Measurements from ENCODE around the gene EEF1AKMT4. TPM values are rescaled to one million over a fixed set of nuclear protein-coding genes. Genes with fewer than 3 reads are reported as not detected.

The EEF1AKMT4 gene
- total and polyA plus RNA-seq, 2 of the 4 experiments (the other 2 are of a cell fraction) = 2.9 to 3.6 TPM

GRCh38 chr3:184229394-184230080 lies 19.9 kb upstream of the EEF1AKMT4 start, which contains the start of gene VWA5B2:
Gene VWA5B2 (plus strand): TSS chr3:184229585. CDS start chr3:184230529, 944 bp downstream.
- dilution Hi-C loops (cut with HindIII; ENCODE audit: low sequenced_read_pairs, unreplicated experiment) = no loop called here
- Histone ChIP-seq H4K5ac (ENCODE audit: low read depth, low read length) (no peak within 1 kb of the TSS), H2BK120ac (ENCODE audit: low read depth, low read length) (no peak within 1 kb of the TSS), H3K79me1 (ENCODE audit: low read depth in 1 of 2, low read length in 2 of 2) (no peaks in the 10 kb centered on the region), H2AK9ac (replicated peaks; ENCODE audit: low read depth, low read length, poor library complexity) (no peak within 1 kb of the TSS), H3K14ac (replicated peaks; ENCODE audit: low read depth, low read length) (no peak within 1 kb of the TSS), H4K91ac (ENCODE audit: insufficient read depth, low read depth, low read length) (no peak within 1 kb of the TSS), H2AFZ (replicated peaks; ENCODE audit: low read length, poor library complexity) (peak within 1 kb of the TSS; percentile 91), H2AK5ac (ENCODE audit: low read depth, low read length) (no peak within 1 kb of the TSS), H2BK15ac (ENCODE audit: low read depth, low read length) (no peak within 1 kb of the TSS), H3K4ac (ENCODE audit: low read depth, low read length) (no peak within 1 kb of the TSS), H3K27ac (ENCODE audit: insufficient read depth, low read length) (no peak within 1 kb of the TSS), H4K20me1 (ENCODE audit: insufficient read depth, low read length) (no peaks in the 10 kb centered on the region; the same call in 1 of the 2 replicates), H3K56ac (ENCODE audit: extremely low read depth, insufficient read depth, low read length) (no peak within 1 kb of the TSS), H3K4me2 (ENCODE audit: low read depth, low read length) (peak within 1 kb of the TSS; percentile 80), H3K4me1 (ENCODE audit: control insufficient read depth, insufficient read depth, low read length) (no peaks in the 10 kb centered on the region; the same call in 1 of the 2 replicates), H3K27me3 (ENCODE audit: control insufficient read depth, insufficient read depth, low read length) (peaks cover 64% of the 10 kb centered on the region), H3K36me3 (ENCODE audit: control insufficient read depth, insufficient read depth, low read length) (no peaks in the 10 kb centered on the region), H3K23ac (ENCODE audit: low read depth, low read length) (no peak within 1 kb of the TSS), H3K18ac (ENCODE audit: low read depth, low read length) (no peak within 1 kb of the TSS), H3K9ac (ENCODE audit: low read depth, low read length) (no peak within 1 kb of the TSS), H3K9me3 (ENCODE audit: control insufficient read depth, insufficient read depth, low read length) (no peaks in the 10 kb centered on the region), H4K8ac (ENCODE audit: low read depth in 2 of 2, low read length in 2 of 2) (no peak within 1 kb of the TSS), H3K9me1 (ENCODE audit: insufficient read depth, low read length) (0 out of 2 replicates have a peak, but pooled peaks cover 3% of the 10 kb centered on the region), H2BK5ac (ENCODE audit: low read depth, low read length, poor library complexity, severe bottlenecking) (no peak within 1 kb of the TSS), H2BK20ac (ENCODE audit: low read depth, low read length) (no peak within 1 kb of the TSS), H3K4me3 (ENCODE audit: insufficient read depth, low read depth, low read length) (peak within 1 kb of the TSS; percentile 47)
- ChIA-PET POLR2A (ENCODE audit: unreplicated experiment) (interaction anchor here (0.6 kb wide), 1 partner anchor 161 kb away, joined by 3 read pairs; no protein-coding TSS in a partner anchor), CTCF (interaction anchor here (0.6 kb wide), 2 partner anchors 10 to 212 kb away, joined by 3 to 4 read pairs; partner anchors contain the start of gene ABCC5)
- DNase-seq (peak; percentile 18), ATAC-seq (ENCODE audit: low read depth) (peak; percentile 94)
- in situ Hi-C loops (cut with MboI; ENCODE audit: low sequenced_read_pairs) = no loop called here
- 1% methylated on average over 22 of the region's 66 CpGs; no CpG with 5 or more reads in 1 of the 2 experiments for WGBS, 2 experiments (ENCODE audit: extremely low coverage in 2 of 2, insufficient read length in 1 of 2)
- intact Hi-C loops (cut with micrococcal nuclease) = loop anchor here (5.0 kb wide), 1 partner anchor 58 kb away; no protein-coding TSS in a partner anchor
- BruUV-seq (replicated peaks) = no TSS peak
- no peak for TF ChIP-seq MAFK (IDR thresholded peaks at IDR 0.05; ENCODE audit: low read depth, low read length)
- no peak for TF ChIP-seq POLR2A (IDR thresholded peaks at IDR 0.05; ENCODE audit: low read depth, low read length)
- TF ChIP-seq RAD21 (IDR thresholded peaks at IDR 0.05; ENCODE audit: low read length) = no peak
- no peak for TF ChIP-seq CHD1 (IDR thresholded peaks at IDR 0.05; ENCODE audit: low read depth, low read length)
- TF ChIP-seq BHLHE40 (IDR thresholded peaks at IDR 0.05; ENCODE audit: low read depth, low read length) = no peak
- no peak for TF ChIP-seq RFX5 (IDR thresholded peaks at IDR 0.05; ENCODE audit: low read depth, low read length)
- TF ChIP-seq CTCF (conservative IDR thresholded peaks at IDR 0.05; ENCODE audit: low read depth, low read length) = peak; percentile 18; the same call in 1 of the 2 replicates
- TF ChIP-seq, protein P1, sequence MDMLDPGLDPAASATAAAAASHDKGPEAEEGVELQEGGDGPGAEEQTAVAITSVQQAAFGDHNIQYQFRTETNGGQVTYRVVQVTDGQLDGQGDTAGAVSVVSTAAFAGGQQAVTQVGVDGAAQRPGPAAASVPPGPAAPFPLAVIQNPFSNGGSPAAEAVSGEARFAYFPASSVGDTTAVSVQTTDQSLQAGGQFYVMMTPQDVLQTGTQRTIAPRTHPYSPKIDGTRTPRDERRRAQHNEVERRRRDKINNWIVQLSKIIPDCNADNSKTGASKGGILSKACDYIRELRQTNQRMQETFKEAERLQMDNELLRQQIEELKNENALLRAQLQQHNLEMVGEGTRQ (IDR thresholded peaks at IDR 0.05; ENCODE audit: low read depth, low read length) = no peak
- TF ChIP-seq, protein P2, sequence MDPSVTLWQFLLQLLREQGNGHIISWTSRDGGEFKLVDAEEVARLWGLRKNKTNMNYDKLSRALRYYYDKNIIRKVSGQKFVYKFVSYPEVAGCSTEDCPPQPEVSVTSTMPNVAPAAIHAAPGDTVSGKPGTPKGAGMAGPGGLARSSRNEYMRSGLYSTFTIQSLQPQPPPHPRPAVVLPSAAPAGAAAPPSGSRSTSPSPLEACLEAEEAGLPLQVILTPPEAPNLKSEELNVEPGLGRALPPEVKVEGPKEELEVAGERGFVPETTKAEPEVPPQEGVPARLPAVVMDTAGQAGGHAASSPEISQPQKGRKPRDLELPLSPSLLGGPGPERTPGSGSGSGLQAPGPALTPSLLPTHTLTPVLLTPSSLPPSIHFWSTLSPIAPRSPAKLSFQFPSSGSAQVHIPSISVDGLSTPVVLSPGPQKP (IDR thresholded peaks at IDR 0.05; ENCODE audit: borderline replicate concordance, low read depth, low read length) = no peak
- TF ChIP-seq MXI1 (IDR thresholded peaks at IDR 0.05; ENCODE audit: borderline replicate concordance, low read depth, low read length) = no peak
- no peak for TF ChIP-seq NFE2L2 (IDR thresholded peaks at IDR 0.05; ENCODE audit: low read depth, low read length)
- no peak for TF ChIP-seq RCOR1 (IDR thresholded peaks at IDR 0.05; ENCODE audit: insufficient replicate concordance, low read length)
- no peak for TF ChIP-seq SMC3 (IDR thresholded peaks at IDR 0.05; ENCODE audit: low read depth, low read length)
- peak; percentile 41; the same call in 1 of the 2 replicates for TF ChIP-seq MAZ (IDR thresholded peaks at IDR 0.05; ENCODE audit: borderline replicate concordance, low read depth, low read length)

All from IMR-90 (cell line).